ENCODE measurements around the gene REL. TPM values are rescaled to one million over a fixed set of nuclear protein-coding genes. Genes with fewer than 3 reads are reported as not detected.
"Not testable (repeated sequence)": the region's sequence is repeated elsewhere in the genome, so short reads cannot be mapped to it uniquely, and the experiment has no call there.

Gene REL
- total RNA-seq, 1 experiment from 2014 or later: 10.2 TPM

DNA sequence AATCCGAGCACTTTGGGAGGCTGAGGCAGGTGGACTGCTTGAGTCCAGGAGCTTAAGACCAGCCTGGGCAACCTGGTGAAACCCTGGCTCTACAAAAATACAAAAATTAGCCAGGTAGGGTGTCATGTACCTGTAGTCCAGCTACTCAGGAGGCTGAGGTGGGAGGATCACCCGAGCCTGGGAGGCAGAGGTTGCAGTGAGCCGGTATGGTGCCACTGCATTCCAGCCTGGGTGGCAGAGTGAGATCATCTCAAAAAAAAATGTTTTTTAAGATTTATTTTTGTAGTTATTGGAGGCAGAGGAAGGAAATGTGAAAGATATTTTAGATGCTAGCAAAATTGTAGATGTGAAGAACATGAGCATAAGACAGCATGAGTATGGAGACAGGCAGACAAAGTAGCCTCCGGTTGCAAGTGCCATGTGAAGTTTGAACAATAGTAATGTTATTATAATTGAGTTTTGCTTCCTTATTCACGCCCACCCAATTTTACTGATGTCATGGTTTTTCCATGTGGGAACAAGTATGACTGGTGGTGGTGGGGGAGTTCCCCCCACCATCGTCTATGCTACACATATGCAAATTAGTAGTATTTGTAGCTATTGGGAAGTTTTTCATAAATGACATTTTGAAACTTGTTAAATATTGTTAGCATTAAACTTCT is 18.0 kb downstream of the REL start (continued):
- TF ChIP-seq, protein P1, sequence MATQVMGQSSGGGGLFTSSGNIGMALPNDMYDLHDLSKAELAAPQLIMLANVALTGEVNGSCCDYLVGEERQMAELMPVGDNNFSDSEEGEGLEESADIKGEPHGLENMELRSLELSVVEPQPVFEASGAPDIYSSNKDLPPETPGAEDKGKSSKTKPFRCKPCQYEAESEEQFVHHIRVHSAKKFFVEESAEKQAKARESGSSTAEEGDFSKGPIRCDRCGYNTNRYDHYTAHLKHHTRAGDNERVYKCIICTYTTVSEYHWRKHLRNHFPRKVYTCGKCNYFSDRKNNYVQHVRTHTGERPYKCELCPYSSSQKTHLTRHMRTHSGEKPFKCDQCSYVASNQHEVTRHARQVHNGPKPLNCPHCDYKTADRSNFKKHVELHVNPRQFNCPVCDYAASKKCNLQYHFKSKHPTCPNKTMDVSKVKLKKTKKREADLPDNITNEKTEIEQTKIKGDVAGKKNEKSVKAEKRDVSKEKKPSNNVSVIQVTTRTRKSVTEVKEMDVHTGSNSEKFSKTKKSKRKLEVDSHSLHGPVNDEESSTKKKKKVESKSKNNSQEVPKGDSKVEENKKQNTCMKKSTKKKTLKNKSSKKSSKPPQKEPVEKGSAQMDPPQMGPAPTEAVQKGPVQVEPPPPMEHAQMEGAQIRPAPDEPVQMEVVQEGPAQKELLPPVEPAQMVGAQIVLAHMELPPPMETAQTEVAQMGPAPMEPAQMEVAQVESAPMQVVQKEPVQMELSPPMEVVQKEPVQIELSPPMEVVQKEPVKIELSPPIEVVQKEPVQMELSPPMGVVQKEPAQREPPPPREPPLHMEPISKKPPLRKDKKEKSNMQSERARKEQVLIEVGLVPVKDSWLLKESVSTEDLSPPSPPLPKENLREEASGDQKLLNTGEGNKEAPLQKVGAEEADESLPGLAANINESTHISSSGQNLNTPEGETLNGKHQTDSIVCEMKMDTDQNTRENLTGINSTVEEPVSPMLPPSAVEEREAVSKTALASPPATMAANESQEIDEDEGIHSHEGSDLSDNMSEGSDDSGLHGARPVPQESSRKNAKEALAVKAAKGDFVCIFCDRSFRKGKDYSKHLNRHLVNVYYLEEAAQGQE (IDR thresholded peaks at IDR 0.05; ENCODE audit: low read depth): no peak
- TF ChIP-seq CBX3 (IDR thresholded peaks at IDR 0.05; ENCODE audit: low read depth) (no peak), EGR1 (IDR thresholded peaks at IDR 0.05; ENCODE audit: low read depth) (no peak)

DNA sequence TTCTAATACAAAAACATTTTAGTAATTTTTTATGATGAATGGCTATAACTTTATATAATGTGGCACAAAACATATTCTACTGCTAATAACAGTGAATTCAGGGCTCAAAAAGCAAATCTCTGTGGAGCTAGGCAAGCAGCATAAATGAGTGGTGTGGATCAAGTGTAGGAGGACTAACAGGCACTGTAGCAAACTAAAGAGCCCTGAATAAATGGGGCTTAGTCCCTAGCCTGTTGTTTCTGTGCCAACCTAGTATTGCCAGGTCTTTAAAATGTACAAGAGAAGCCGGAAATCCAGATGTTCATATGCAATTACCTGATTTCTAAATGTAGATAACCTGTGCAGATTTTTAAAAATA is 18.5 kb downstream of the REL start:
- no peak overlapping the region for H3K4me3 ChIP-seq (replicated peaks in 1 of 2; ENCODE audit: low read depth in 1 of 2, low read length in 2 of 2)
- H3K79me2 ChIP-seq (ENCODE audit: insufficient read depth, low read length): no peaks in the 10 kb centered on the region
- H3K27me3 ChIP-seq (ENCODE audit: insufficient read depth, low read length): no peaks in the 10 kb centered on the region
- POLR2A ChIA-PET: interaction anchor here (0.5 kb wide), 1 partner anchor 58 kb away, joined by 3 read pairs; no protein-coding TSS in a partner anchor
- no peaks in the 10 kb centered on the region for H3K9me2 ChIP-seq (ENCODE audit: insufficient read depth)
- BruUV-seq (replicated peaks): no TSS peak
- no peak for ATAC-seq
- RAD21 ChIA-PET (ENCODE audit: low non-redundant PET in 1 of 2, low total read pairs in 2 of 2, uncharacterized antibody in 2 of 2, unreplicated experiment in 2 of 2): no interaction called here
- 0 out of 4 replicates have a peak, but pooled peaks cover 0 to 2% of the 10 kb centered on the region in 2 experiments for H3K36me3 ChIP-seq (ENCODE audit: control insufficient read depth in 1 of 2, insufficient read depth in 2 of 2, low read length in 2 of 2)
- TF ChIP-seq CEBPB (IDR thresholded peaks at IDR 0.05; ENCODE audit: low read depth) (no peak), POLR2AphosphoS5 (IDR thresholded peaks at IDR 0.05; ENCODE audit: low read depth, low read length) (no peak), EGR1 (IDR thresholded peaks at IDR 0.05; ENCODE audit: low read depth) (no peak)
- H3K4me2 ChIP-seq (ENCODE audit: low read length): no peak overlapping the region
- H2AFZ ChIP-seq (ENCODE audit: low read depth, low read length, poor library complexity, severe bottlenecking): no peak overlapping the region
- no peaks in the 10 kb centered on the region for H3K4me1 ChIP-seq (ENCODE audit: control insufficient read depth in 1 of 2, insufficient read depth in 2 of 2, low read length in 2 of 2)
- no peak for DNase-seq (ENCODE audit: low read depth, low spot score)
- CTCF ChIA-PET: no interaction called here
- intact Hi-C loops (cut with micrococcal nuclease): no loop called here
- H4K20me1 ChIP-seq (ENCODE audit: insufficient read depth): no peaks in the 10 kb centered on the region
- no peak overlapping the region for H3K27ac ChIP-seq (ENCODE audit: low read depth, low read length)
- H3K9me3 ChIP-seq (ENCODE audit: control insufficient read depth in 1 of 2, insufficient read depth in 1 of 2, low read depth in 1 of 2, low read length in 2 of 2): no peaks in the 10 kb centered on the region
- H3K9ac ChIP-seq (ENCODE audit: low read length): no peak overlapping the region

DNA sequence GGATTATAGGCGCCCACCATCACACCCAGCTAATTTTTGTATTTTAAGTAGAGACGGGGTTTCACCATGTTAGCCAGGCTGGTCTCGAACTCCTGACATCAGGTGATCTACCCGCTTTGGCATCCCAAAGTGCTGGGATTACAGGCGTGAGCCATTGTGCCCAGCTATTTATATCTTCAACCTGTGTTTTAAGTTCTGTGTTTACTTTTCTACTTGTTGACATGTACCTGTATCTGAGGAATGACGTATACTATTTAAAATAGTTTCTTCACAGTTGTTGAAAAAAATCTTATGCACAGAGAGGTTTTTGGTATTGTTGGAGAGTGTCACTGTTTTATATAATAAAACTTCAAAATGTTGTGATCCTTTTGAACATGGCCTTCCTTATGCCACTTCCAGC is 19.9 kb downstream of the REL start:
- ATAC-seq; H3K27me3 ChIP-seq (ENCODE audit: insufficient read depth, low read length); DNase-seq (ENCODE audit: low read depth, low spot score); H3K4me3 ChIP-seq (replicated peaks in 1 of 2; ENCODE audit: low read depth in 1 of 2, low read length in 2 of 2); H2AFZ ChIP-seq (ENCODE audit: low read depth, low read length, poor library complexity, severe bottlenecking); H3K9me3 ChIP-seq (ENCODE audit: control insufficient read depth in 1 of 2, insufficient read depth in 1 of 2, low read depth in 1 of 2, low read length in 2 of 2); intact Hi-C loops (cut with micrococcal nuclease); H3K9me2 ChIP-seq (ENCODE audit: insufficient read depth); BruUV-seq (replicated peaks); H3K36me3 ChIP-seq (ENCODE audit: control insufficient read depth in 1 of 2, insufficient read depth in 2 of 2, low read length in 2 of 2); H3K4me1 ChIP-seq (ENCODE audit: control insufficient read depth in 1 of 2, insufficient read depth in 2 of 2, low read length in 2 of 2); H4K20me1 ChIP-seq (ENCODE audit: insufficient read depth); H3K4me2 ChIP-seq (ENCODE audit: low read length); H3K79me2 ChIP-seq (ENCODE audit: insufficient read depth, low read length); RAD21 ChIA-PET (ENCODE audit: low non-redundant PET in 1 of 2, low total read pairs in 2 of 2, uncharacterized antibody in 2 of 2, unreplicated experiment in 2 of 2); H3K9ac ChIP-seq (ENCODE audit: low read length); H3K27ac ChIP-seq (ENCODE audit: low read depth, low read length); POLR2A ChIA-PET; CTCF ChIA-PET: not testable (repeated sequence)

DNA sequence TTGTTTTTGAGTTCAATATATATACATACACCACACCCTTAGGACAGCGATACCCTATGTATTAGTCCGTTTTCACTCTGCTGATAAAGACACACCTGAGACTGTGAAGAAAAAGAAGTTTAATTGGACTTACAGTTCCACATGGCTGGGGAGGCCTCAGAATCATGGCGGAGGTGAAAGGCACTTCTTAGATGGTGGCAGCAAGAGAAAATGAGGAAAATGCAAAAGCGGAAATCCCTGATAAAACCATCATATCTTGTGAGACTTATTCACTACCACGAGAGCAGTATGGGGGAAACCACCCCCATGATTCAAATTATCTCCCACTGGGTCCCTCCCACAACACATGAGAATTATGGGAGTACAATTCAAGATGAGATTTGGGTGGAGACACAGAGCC is 24.5 kb downstream of the REL start:
- H3K4me2 ChIP-seq (ENCODE audit: low read length); DNase-seq (ENCODE audit: low read depth, low spot score); H3K79me2 ChIP-seq (ENCODE audit: insufficient read depth, low read length); H3K4me1 ChIP-seq (ENCODE audit: control insufficient read depth in 1 of 2, insufficient read depth in 2 of 2, low read length in 2 of 2); H2AFZ ChIP-seq (ENCODE audit: low read depth, low read length, poor library complexity, severe bottlenecking); BruUV-seq (replicated peaks); RAD21 ChIA-PET (ENCODE audit: low non-redundant PET in 1 of 2, low total read pairs in 2 of 2, uncharacterized antibody in 2 of 2, unreplicated experiment in 2 of 2); intact Hi-C loops (cut with micrococcal nuclease); H3K4me3 ChIP-seq (replicated peaks in 1 of 2; ENCODE audit: low read depth in 1 of 2, low read length in 2 of 2); H4K20me1 ChIP-seq (ENCODE audit: insufficient read depth); H3K9me2 ChIP-seq (ENCODE audit: insufficient read depth); H3K9me3 ChIP-seq (ENCODE audit: control insufficient read depth in 1 of 2, insufficient read depth in 1 of 2, low read depth in 1 of 2, low read length in 2 of 2); ATAC-seq; H3K27me3 ChIP-seq (ENCODE audit: insufficient read depth, low read length); POLR2A ChIA-PET; H3K27ac ChIP-seq (ENCODE audit: low read depth, low read length); CTCF ChIA-PET; H3K9ac ChIP-seq (ENCODE audit: low read length); H3K36me3 ChIP-seq (ENCODE audit: control insufficient read depth in 1 of 2, insufficient read depth in 2 of 2, low read length in 2 of 2): not testable (repeated sequence)
